Small intestine (tissue), 16 donors: ENCODE results near the gene CNRIP1. TPM values are rescaled to one million over a fixed set of nuclear protein-coding genes. Genes with fewer than 3 reads are reported as not detected.

Experiments
- DNase-seq, 2 donors: peaks; one replicate each; pipeline versions ENCODE4 v3.0.0 to v3.0.0-alpha.2; 2013
- FAIRE-seq: peaks from 2 replicates; lab custom pipeline; 2012; peaks lifted over from hg19 to GRCh38; lab: Jason Lieb, UNC
- H3K27ac ChIP-seq, 3 donors: one replicate each; pipeline ENCODE4 v1.5.1; 2013; ENCODE audit warnings: low read length in 2 of 3, mild to moderate bottlenecking in 2 of 3, control low read depth in 1 of 3, inconsistent platforms in 1 of 3, low read depth in 1 of 3, moderate library complexity in 1 of 3
- H3K27me3 ChIP-seq, 3 donors: one replicate each; pipeline ENCODE4 v1.6.1; 2013; ENCODE audit warnings: low read length in 3 of 3, inconsistent platforms in 1 of 3; ENCODE audit not compliant: control insufficient read depth in 3 of 3, insufficient read depth in 3 of 3
- H3K36me3 ChIP-seq, 3 donors: one replicate each; pipeline ENCODE4 v1.6.1; 2013; ENCODE audit warnings: low read length in 3 of 3, inconsistent platforms in 1 of 3, low read depth in 1 of 3, mild to moderate bottlenecking in 1 of 3, moderate library complexity in 1 of 3; ENCODE audit not compliant: control insufficient read depth in 3 of 3, insufficient read depth in 2 of 3
- H3K4me1 ChIP-seq, 3 donors: one replicate each; pipeline ENCODE4 v1.6.1; 2013; ENCODE audit warnings: low read length in 2 of 3, inconsistent platforms in 1 of 3, low read depth in 1 of 3, mild to moderate bottlenecking in 1 of 3, moderate library complexity in 1 of 3; ENCODE audit not compliant: control insufficient read depth in 3 of 3, insufficient read depth in 2 of 3
- H3K4me3 ChIP-seq, 3 donors: one replicate each; pipeline ENCODE4 v1.5.1; 2013; ENCODE audit warnings: low read length in 3 of 3, control low read depth in 1 of 3, inconsistent platforms in 1 of 3, low read depth in 1 of 3, mild to moderate bottlenecking in 1 of 3, moderate library complexity in 1 of 3
- H3K9me3 ChIP-seq, 2 donors: one replicate each; pipeline ENCODE4 v1.6.1; 2013; ENCODE audit warnings: low read depth in 1 of 2, low read length in 1 of 2; ENCODE audit not compliant: control insufficient read depth in 2 of 2, insufficient read depth in 1 of 2
- WGBS, 3 donors: extraction: QIAGEN DNeasy Blood & Tissue Kit; methylation state at CpG; one replicate each; pipeline ENCODE4 v1.1.7; 2013; 5-methylcytosine and 5-hydroxymethylcytosine counted together
- long read RNA-seq, 10 donors: transcript quantifications; one replicate each; lab custom pipeline, GENCODE V29; 2026
- polyA plus RNA-seq, 4 donors: library from polyadenylated mRNA; stranded (reverse) in 3 of 4; unstranded in 1 of 4; fragments of 200-250 nt in 3 of 4; fragments of 120-200 nt in 1 of 4; gene quantifications; one replicate each; pipeline versions ENCODE4 v1.2.1 to v1.2.3, GENCODE V29; 2013
- donor health status: healthy with polysubstance abuse.
- donor health status: control.
- donor health status: control.
- donor health status: Bipolar disorder and iron deficiency.
- donor health status: healthy.

Gene CNRIP1, protein sequence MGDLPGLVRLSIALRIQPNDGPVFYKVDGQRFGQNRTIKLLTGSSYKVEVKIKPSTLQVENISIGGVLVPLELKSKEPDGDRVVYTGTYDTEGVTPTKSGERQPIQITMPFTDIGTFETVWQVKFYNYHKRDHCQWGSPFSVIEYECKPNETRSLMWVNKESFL
- polyA plus RNA-seq = 10 to 100 TPM in 1 of 4 donors, 1 to 10 TPM in 2, not detected in 1; 8.5 to 15.5 (median 9.2) TPM
- long read RNA-seq, donor 1 = 0 reads
- long read RNA-seq, donor 2, partial matches to known transcripts = 0 of 2 reads
- long read RNA-seq, donor 2, other reads (novel, unspliced or antisense) = 0 of 2 reads
- long read RNA-seq, donor 3, partial matches to known transcripts = 0 of 4 reads
- long read RNA-seq, donor 3, other reads (novel, unspliced or antisense) = 0 of 4 reads
- long read RNA-seq, donor 4, partial matches to known transcripts = 0 of 1 reads
- long read RNA-seq, donor 4, other reads (novel, unspliced or antisense) = 0 of 1 reads
- long read RNA-seq, donor 5, partial matches to known transcripts = 0 of 2 reads
- long read RNA-seq, donor 5, other reads (novel, unspliced or antisense) = 0 of 2 reads
- long read RNA-seq, donor 6, partial matches to known transcripts = 0 of 3 reads
- long read RNA-seq, donor 6, other reads (novel, unspliced or antisense) = 0 of 3 reads
- long read RNA-seq, donor 7 = 0 reads
- long read RNA-seq, donor 8, partial matches to known transcripts = 0 of 1 reads
- long read RNA-seq, donor 8, other reads (novel, unspliced or antisense) = 0 of 1 reads
- long read RNA-seq, donor 9 = 0 reads
- long read RNA-seq, donor 10, transcript CNRIP1-201 (3 exons, 1,953 nt) = major isoform, 16 of 16 reads
- long read RNA-seq, donor 10, partial matches to known transcripts = 0 of 16 reads
- long read RNA-seq, donor 10, other reads (novel, unspliced or antisense) = 0 of 16 reads

DNA sequence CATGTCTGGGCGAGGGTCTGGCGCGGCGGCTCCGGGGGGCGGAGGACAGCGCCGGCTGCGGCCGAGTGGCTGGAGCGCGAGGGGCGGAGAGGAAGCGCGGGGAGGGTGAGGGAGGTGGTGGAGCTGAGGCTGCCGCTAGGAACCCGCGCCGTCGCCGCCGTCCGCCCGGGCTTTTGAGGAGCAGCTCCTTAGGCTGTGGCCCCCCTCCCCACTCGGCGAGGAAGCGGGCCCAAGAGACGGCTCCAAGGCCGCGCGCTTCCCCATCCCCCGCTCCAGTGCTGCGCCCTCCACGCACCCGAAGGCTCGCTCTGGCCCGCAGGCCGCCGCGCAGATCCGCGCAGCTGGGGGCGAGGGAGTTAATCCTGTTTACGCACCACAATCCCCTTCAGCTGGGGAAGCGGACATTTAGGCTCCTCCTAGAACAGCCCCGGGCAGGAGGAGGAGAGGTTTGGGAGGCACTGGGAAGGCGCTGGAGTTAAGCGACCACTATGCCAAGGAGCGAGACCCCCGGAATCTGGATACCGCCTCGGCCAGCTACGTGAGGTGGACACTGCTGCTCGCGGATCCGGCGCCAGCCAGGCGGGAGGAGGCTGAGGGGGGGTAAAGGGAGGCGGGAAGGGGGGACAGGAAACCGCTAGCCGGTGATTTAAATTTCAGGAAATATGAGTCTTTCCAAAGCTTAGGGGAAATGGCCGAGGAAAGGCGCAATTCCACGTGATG, at the start of gene CNRIP1:
Gene CNRIP1 (minus strand): TSS at position 552 of the 720 bp plus-strand sequence. CDS start 549 bp downstream, at position 3.
- Histone ChIP-seq H3K36me3 (no peaks in the 10 kb centered on the region), H3K4me3 (peak within 1 kb of the TSS; percentile 35 to 67 (median 44)), H3K4me1 (peaks cover 0 to 4% (median 0%) of the 10 kb centered on the region in 3 donors), H3K27me3 (peaks cover 3 to 47% (median 5%) of the 10 kb centered on the region in 3 donors), H3K27ac (peak within 1 kb of the TSS; percentile 53 to 85 (median 80)), H3K9me3 (no peaks in the 10 kb centered on the region)
- DNase-seq (peak in 1 of 2 donors; percentile 54), FAIRE-seq (no peak)
- WGBS, 3 donors = 1 to 6% (median 3%) methylated on average over 36 to 64 of the region's 64 CpGs

DNA sequence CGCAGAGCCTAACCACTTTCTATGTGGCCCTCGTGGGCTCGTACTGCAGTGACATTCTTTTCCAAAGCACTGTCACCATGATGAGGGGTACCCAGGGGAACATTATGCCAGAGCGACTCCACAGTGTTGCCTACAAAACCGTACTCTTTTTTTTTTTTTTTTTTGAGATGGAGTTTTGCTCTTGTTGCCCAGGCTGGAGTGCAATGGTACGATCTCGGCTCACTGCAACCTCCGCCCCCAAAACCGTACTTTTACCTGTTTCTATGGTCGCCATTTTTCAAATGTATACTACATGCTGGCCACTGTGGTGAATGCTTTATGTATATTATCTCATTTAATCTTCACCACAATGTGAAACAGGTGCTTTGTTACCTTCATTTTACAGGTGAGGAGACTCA, 49.6 kb upstream of the CNRIP1 start:
- Histone ChIP-seq H3K27ac (no peak overlapping the region), H3K4me1 (peaks cover 0 to 2% (median 0%) of the 10 kb centered on the region in 3 donors), H3K27me3 (no peaks in the 10 kb centered on the region), H3K36me3 (no peaks in the 10 kb centered on the region), H3K4me3 (no peak overlapping the region), H3K9me3 (no peaks in the 10 kb centered on the region)
- FAIRE-seq (no peak), DNase-seq (no peak)
- WGBS, 3 donors = 82 to 91% (median 87%) methylated on average over 10 of the region's 10 CpGs

DNA sequence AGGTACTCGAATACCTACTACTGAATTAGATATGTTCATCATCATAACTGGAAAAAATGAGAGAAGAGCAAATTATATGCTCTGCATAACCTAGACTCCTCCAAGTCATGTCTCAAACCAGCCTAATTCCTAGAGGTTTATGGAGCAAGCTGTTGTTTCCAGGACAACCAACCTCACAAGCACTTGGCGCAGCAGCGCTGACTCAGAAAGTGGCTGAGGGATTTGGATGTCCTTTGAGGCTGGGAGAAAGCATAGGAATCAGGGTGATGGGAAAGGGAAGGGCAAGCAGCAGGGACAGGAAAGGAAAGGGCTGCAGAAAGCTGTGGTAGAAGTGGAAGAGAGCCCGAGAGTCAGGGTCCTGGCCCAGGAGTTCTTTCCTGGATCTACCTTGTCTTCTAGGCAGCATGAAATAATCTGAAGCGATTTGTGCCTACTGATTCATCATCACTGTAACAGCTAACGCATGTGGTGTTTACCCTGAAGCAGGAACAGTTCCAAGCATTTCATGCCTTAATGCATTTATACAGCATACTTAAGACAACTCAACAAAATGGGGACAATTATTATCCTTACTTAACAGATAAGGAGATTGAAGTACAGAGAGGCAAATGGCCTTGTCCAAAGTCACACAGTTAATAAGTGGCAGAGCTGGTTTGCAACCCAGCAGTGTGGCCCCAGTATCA, 49.0 kb upstream of the CNRIP1 start:
- DNase-seq = peak in 1 of 2 donors; percentile 57
- Histone ChIP-seq H3K36me3 (no peaks in the 10 kb centered on the region), H3K9me3 (no peaks in the 10 kb centered on the region), H3K4me1 (peaks cover 0 to 2% (median 0%) of the 10 kb centered on the region in 3 donors), H3K4me3 (no peak overlapping the region), H3K27me3 (no peaks in the 10 kb centered on the region), H3K27ac (no peak overlapping the region)
- FAIRE-seq = no peak
- WGBS, 3 donors = 59 to 69% (median 62%) methylated on average over 6 of the region's 6 CpGs

DNA sequence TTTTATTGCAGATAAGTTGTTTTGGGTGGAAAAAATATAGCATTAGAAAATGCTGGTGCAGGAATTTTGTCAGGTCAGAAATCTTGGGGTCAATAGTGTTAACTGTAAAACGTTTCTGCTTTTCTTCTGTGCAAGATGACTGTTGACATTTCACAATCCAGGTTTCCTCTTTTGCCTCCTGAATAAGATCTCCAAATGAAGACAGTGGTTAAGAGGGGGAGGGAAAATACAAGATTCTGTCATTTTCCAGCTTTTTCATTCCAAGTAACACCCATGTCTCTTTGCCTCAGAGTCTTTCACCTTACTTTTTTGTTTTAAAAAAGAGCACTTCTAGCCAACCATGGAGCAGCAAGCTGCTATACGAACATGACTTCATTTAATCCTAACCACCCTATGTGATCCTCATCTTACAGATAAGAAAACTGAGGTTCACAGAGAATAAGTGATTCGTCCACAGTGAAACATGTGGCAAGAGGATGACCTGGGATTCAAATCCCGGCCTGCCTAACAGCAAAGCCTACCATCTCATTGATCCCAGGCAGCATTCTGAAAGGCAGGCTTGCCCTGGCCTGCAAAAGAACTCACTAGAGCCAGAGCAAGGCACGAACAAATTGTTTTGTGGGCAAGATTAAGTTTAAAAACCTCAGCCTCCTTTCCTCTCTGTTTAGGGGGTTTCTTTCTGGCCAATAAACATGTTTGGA, 48.4 kb upstream of the CNRIP1 start:
- no peaks in the 10 kb centered on the region for H3K9me3 ChIP-seq
- H3K27ac ChIP-seq = no peak overlapping the region
- no peak overlapping the region for H3K4me3 ChIP-seq
- no peaks in the 10 kb centered on the region for H3K27me3 ChIP-seq
- no peaks in the 10 kb centered on the region for H3K36me3 ChIP-seq
- H3K4me1 ChIP-seq = peaks cover 0 to 2% (median 0%) of the 10 kb centered on the region in 3 donors
- DNase-seq (no peak), FAIRE-seq (no peak)
- WGBS, 3 donors = 64 to 66% (median 65%) methylated on average over 5 of the region's 5 CpGs

DNA sequence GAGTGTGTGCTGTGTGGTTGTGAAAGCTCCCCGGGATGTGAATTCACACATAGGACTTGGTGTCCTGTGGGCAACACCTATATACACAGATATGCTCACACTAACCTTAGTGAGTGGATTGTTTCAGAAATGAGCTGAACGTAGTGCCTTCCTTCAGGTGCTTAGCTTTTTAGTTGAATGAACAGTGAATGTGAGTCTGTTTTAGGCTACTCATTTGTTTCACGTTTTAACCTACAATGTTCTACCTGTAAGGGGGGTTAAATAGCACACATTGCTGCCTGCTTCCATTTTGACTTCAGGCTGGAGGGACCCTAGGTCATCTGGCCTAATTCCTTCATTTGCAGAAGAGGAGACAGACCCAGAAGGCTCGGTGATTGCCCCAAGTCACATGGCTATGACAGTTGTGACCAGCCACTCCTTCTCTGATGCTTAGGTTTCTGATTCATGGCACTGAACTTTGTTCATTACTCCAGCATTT, 46.4 kb upstream of the CNRIP1 start:
- 64 to 68% (median 68%) methylated on average over 4 of the region's 4 CpGs for WGBS, 3 donors
- Histone ChIP-seq H3K9me3 (no peaks in the 10 kb centered on the region), H3K27me3 (no peaks in the 10 kb centered on the region), H3K4me3 (no peak overlapping the region), H3K4me1 (peaks cover 0 to 2% (median 0%) of the 10 kb centered on the region in 3 donors), H3K27ac (peak overlapping the region in 1 of 3 donors; percentile 71), H3K36me3 (no peaks in the 10 kb centered on the region)
- FAIRE-seq (no peak), DNase-seq (peak in 1 of 2 donors; percentile 41)

DNA sequence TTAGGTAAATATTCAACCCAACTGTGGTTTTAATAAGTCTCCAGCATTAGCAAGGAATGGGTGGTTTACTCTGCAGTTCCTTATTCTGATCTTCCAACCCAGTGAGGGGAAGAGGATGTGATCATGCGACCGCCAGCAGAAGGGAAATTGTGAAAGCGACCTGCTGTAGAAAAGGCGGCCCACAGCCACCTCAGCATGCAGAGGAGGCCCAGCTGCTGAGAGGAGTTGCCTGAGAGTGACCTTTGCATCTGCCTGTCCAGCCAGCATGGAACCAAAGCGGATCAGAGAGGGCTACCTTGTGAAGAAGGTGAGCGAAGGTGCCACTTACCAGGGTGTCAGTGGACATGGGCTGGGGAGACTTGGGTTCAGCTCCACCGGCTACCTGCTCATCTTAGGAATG, 45.3 kb upstream of the CNRIP1 start, which contains the start of gene PLEK:
Gene PLEK (plus strand): TSS at position 196 of the 400 bp plus-strand sequence. CDS start 70 bp downstream, at position 266.
- 75 to 91% (median 76%) methylated on average over 7 of the region's 7 CpGs for WGBS, 3 donors
- DNase-seq (peak in 1 of 2 donors; percentile 9), FAIRE-seq (no peak)
- Histone ChIP-seq H3K27ac (peak within 1 kb of the TSS in 1 of 3 donors; percentile 76), H3K36me3 (no peaks in the 10 kb centered on the region), H3K4me1 (peaks cover 0 to 2% (median 0%) of the 10 kb centered on the region in 3 donors), H3K4me3 (peak within 1 kb of the TSS in 1 of 3 donors; percentile 9), H3K9me3 (no peaks in the 10 kb centered on the region), H3K27me3 (no peaks in the 10 kb centered on the region)

DNA sequence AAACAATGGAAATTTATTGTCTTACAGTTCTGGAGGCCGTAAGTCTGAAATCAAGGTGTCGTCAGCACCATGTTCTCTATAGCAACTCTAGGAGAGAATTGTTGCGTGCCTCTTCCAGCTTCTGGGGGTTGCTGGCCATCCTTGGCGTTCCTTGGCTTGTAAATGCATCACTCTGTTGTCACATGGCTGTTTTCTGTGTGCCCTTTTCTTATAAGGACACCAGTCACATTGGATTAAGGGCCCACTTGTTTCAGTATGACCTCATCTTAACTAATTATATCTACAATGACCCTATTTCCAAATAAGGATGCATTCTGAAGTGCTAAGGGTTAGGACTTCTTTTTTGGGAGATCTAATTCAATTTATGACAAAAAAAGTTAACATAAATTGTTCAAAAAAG, 44.0 kb upstream of the CNRIP1 start:
- no peak overlapping the region for H3K27ac ChIP-seq
- FAIRE-seq = no peak

More for the DNA sequence above, 44.0 kb upstream of the CNRIP1 start:
- Histone ChIP-seq H3K36me3 (no peaks in the 10 kb centered on the region), H3K4me3 (no peak overlapping the region), H3K27me3 (no peaks in the 10 kb centered on the region), H3K4me1 (peaks cover 0 to 2% (median 0%) of the 10 kb centered on the region in 3 donors), H3K9me3 (no peaks in the 10 kb centered on the region)
- WGBS, 3 donors = 86 to 99% (median 98%) methylated on average over 4 of the region's 4 CpGs
- no peak for DNase-seq
